Epithelial cell of proximal tubule (primary cell): ENCODE measurements around the gene DLK1. TPM values are rescaled to one million over a fixed set of nuclear protein-coding genes. Genes with fewer than 3 reads are reported as not detected.

ENCODE experiments used
- DNase-seq: peaks from one replicate; pipeline ENCODE4 v3.0.0-alpha.2; 2011; ENCODE audit warnings: low read depth
- H3K4me3 ChIP-seq: 2 replicates; pipeline ENCODE4 v1.5.1; 2011; ENCODE audit warnings: low read depth, mild to moderate bottlenecking, low read length
- CTCF ChIP-seq: conservative IDR thresholded peaks from 2 replicates; pipeline ENCODE4 v1.5.1; 2012; ENCODE audit warnings: low read depth, mild to moderate bottlenecking, low read length
- total RNA-seq: library from RNA; depleted of rRNA; stranded (reverse); fragments of >200 nt; gene quantifications from 2 replicates; pipeline ENCODE4 v1.2.3, GENCODE V29; 2015

The DLK1 gene
- total RNA-seq, 1 donor from 2014 or later = not detected

GRCh38 chr14:100740929-100741328 is 14.2 kb downstream of the DLK1 start:
- DNase-seq = no peak
- no peak overlapping the region for H3K4me3 ChIP-seq
- no peak for TF ChIP-seq CTCF

- no peak for DNase-seq
- TF ChIP-seq CTCF = no peak
- no peak overlapping the region for H3K4me3 ChIP-seq
Observed at GRCh38 chr14:100741966-100742365, 15.3 kb downstream of the DLK1 start.

- DNase-seq = no peak
- no peak overlapping the region for H3K4me3 ChIP-seq
- no peak for TF ChIP-seq CTCF
Observed at GRCh38 chr14:100746326-100746725, 19.6 kb downstream of the DLK1 start.

GRCh38 chr14:100747021-100747586 is 20.4 kb downstream of the DLK1 start:
- peak; percentile 33 for TF ChIP-seq CTCF
- no peak overlapping the region for H3K4me3 ChIP-seq
- DNase-seq = peak; percentile 98

GRCh38 chr14:100747736-100748135 is 21.0 kb downstream of the DLK1 start:
- no peak for TF ChIP-seq CTCF
- H3K4me3 ChIP-seq = no peak overlapping the region
- no peak for DNase-seq

- DNase-seq = no peak
- no peak for TF ChIP-seq CTCF
Observed at GRCh38 chr14:100748403-100748802, 21.7 kb downstream of the DLK1 start.

GRCh38 chr14:100748944-100749343 is 22.3 kb downstream of the DLK1 start:
- no peak for DNase-seq
- no peak for TF ChIP-seq CTCF
- no peak overlapping the region for H3K4me3 ChIP-seq

More at GRCh38 chr14:100748403-100748802, 21.7 kb downstream of the DLK1 start:
- H3K4me3 ChIP-seq = no peak overlapping the region
